ENCODE measurements around the gene CYSTM1.

Gene CYSTM1

GRCh38 chr5:140169410-140169809 is 5.6 kb upstream of the CYSTM1 start:
- TF ChIP-seq CTCF (IDR thresholded peaks at IDR 0.05): no peak

- no peak for TF ChIP-seq CTCF (IDR thresholded peaks at IDR 0.05)
Measured at GRCh38 chr5:140172483-140172882, 2.5 kb upstream of the CYSTM1 start.

GRCh38 chr5:140174014-140174413 is 974 bp upstream of the CYSTM1 start:
- TF ChIP-seq CTCF (IDR thresholded peaks at IDR 0.05): no peak

GRCh38 chr5:140175367-140176030 is 511 bp downstream of the CYSTM1 start:
- no peak; the same call in 1 of the 2 replicates for TF ChIP-seq CTCF (IDR thresholded peaks at IDR 0.05)

- no peak for TF ChIP-seq CTCF (IDR thresholded peaks at IDR 0.05)
Measured at GRCh38 chr5:140176031-140176387, 1.0 kb downstream of the CYSTM1 start.

- no peak for TF ChIP-seq CTCF (IDR thresholded peaks at IDR 0.05)
Measured at GRCh38 chr5:140178086-140178410, 3.1 kb downstream of the CYSTM1 start.

- no peak for TF ChIP-seq CTCF (IDR thresholded peaks at IDR 0.05)
Measured at GRCh38 chr5:140178482-140179116, 3.6 kb downstream of the CYSTM1 start.

Measured in LNCAP (cell line).